NCI-H69 (cell line): ENCODE data around the gene PPP3R1.
A peak's percentile ranks its signal among the peaks of the same experiment; 100 is the strongest.

Experiments used
- DNase-seq: peaks from one replicate; lab custom pipeline; 2025; lab: John Stamatoyannopoulos, UW

PPP3R1 gene

DNA sequence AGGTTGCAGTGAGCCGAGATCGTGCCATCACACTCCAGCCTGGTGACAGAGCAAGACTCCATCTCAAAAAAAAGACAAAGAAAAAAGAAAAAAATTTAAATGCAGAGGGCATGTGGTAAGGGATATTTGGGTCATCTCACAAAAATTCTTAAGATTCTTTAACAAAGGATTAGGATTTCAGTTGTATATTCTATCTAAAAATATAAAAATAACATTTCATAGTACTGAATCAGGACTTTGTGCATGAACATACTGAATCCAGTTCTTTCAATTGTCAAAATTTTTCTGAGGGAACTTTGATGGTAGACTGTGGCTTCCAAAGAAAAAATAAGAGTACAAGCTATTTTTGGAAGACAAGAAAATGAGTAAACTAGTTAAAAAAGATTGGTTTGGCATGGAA, 6.5 kb upstream of the PPP3R1 start:
- DNase-seq: no peak

DNA sequence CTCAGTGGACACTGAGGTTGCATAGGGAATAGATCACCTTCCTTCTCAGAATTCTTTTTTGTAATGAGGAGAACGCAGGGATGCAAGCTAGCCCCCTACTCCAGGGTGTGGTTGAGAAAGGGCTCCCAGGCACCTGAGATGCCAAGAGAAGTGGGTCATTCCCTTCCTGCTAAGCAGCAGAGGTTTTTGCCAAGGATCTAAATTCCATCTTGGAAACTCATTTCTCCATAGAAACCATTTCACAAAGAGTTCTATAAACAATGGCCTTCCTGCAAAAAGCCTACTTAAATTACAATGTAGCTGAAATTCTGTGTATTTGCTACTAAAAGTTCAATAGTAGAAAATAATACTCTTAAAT, 3.7 kb upstream of the PPP3R1 start:
- DNase-seq: no peak

DNA sequence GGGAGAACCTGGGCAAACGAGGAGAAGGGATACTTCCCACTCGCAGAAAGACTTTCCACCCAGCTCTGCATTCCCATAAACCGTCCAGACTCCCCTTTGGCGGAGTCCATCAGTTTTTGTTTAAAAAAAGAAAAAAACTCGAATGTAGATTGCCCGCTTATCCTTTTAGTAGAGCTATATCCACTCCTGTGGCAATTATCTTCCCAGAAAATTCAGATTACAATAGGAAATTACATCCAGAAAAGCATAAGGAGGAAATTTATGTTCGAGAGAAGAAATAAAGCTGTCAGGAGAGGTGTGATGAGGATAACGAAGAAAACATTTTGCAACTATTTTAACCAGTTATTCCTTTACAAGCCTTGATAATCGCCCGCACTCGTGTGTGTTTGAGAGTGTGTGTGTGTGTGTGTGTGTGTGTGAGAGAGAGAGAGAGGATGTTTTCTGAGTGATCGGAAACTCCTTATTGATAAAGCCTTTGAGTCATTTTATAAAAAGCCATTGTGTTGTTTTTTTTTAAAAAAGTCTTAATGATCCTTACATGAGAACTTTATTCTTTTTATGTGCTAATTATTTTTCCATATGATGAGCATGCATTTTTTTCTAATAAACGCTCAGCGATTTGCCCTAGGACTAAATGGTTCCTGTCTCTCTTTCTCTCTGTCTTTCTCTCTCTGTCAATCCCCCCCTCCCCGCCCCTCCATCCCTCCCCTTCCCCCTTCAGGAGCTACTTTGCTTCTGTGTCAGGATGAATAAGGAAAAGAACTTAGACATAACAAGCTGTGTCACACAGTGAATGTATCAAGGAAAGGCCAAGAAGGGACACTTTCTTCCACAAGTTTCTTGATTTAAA, 1.1 kb upstream of the PPP3R1 start:
- DNase-seq: peak; percentile 41

DNA sequence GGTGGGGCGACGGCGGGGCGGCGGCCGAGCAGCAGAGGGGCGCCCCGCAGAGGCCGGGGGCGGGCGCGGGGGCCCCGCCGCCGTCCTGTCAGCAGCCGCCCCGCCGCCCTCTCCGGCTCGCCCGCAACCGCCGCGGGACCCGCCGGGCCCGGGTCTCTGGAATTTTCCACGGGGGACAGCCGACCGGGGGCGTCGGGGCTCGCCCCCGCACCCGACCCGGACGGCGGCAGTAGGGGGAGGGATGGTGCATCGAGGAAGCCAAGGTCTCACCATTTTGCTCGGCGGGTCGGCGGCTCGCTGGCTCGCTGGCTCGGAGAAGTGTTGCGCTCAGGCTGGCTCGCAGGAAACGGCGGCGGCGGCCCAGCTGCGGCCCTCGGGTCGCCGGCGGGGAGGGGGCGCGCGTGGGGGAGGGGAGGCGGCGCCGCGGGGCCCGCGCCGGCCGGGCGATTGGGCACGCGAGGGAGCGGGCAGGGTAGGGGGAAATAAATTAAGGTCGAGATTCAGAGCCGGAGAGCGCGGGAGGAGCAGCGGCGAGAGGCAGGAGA, 405 bp downstream of the PPP3R1 start:
- peak; percentile 66 for DNase-seq

DNA sequence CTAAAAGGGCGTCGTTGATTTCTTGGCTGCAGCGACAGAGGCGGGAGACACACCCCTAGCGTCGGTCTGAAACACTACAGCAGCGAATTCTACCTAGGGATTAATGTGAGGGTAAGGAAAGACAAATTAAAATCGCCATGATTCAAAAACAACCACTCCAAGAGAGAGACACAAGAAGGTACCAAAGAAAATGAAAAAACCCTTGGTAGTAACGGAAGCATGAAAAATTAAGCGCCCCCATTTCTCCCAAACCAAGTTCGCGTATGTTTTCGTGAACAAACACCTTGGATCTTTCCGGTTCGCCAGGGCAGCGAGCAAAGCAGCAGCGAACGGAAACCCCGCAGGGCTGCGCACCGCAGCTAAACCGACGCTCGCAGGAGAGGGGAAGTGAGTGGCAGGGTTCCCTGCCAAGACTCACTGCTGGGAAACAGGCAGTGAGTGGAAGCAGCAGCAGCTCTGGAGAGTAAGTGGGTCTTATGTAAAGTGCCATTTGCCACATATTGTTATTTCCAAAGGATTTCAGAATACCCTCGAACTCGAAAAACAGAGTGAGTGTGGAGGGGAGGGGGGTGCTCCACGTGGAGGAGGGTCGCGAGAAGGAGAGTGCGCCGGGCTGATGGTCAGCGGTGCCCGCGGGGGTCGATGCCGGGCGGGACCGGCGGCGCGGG, 1.0 kb downstream of the PPP3R1 start:
- DNase-seq: peak; percentile 80

DNA sequence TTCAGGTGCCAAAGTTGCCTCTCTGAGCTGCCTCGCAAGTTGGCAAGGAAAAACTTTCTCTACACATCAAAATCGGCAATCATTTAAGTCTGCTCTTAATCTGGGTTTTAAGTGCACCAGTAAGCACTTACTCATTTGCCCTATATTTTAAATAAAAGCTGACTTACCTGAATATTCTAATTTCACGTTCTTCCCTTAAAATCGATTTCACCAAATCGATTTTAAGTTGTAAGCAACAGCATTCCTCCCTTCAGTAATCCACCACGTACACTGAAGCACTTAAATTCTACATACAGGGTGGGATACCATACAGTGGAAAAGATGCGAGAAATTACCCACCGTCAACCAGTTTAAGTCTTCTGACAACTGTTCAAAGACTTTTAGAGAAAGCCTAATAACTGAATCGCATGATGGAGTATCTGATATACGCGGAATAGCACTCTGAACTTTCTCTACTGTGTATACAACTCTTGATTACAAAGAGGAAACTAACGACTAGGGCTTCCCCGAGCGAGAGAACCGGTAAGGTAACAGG, 1.6 kb downstream of the PPP3R1 start:
- no peak for DNase-seq

DNA sequence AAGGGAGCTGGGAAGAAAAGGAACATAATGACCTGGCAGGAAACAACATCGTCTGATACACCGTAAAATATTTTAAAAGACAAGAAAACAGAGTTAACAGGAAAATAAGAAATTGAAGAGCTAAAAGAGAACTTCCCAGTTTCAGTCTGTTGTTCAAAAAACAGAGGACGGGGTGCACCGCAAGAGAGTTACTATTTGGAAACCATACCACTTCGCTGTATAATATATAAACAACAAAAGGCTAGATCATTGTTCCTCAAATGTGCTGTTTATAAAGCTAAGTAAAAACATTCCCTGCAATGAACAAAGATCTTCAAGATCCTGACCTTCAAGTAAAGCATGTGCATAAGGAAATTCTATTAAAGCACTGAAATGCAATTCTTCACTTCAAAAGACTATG, 2.1 kb downstream of the PPP3R1 start:
- no peak for DNase-seq

DNA sequence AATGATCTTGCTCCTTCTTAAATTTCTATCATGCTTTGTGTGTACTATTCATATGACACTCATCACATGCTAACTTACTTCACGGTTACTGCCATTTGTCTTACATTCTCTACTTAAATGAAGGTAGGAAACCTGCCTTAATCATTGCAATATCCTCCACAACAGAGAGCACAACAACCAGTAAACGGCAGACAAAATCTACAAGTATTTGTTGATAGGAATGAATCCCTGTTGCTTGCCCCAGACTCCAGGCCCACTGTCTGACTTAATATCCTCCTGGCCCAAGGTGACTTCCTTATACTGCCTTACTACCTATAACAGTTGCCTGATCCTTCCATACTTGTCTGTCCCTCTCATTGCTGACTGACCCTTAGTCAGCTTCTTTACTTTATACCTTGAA, 3.5 kb downstream of the PPP3R1 start:
- DNase-seq: no peak

DNA sequence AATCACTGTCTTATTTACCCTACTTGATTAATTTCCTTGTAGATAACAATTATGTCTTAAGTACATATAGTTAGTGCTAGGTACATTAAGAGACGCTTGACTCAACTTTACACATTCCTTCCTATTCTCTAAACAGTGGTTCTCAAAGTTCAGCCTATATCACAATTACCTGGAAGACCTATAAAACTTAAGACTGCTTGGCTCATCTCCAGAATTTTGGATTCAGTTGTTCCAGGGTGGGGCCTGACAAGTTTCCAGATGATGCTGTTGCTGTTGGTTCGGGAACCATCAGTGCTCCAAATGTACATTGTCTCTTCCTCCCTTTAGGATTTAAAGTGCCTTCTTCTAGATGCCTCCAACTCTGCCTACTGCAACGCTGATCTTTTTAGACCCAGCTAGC, 4.0 kb downstream of the PPP3R1 start:
- peak; percentile 61 for DNase-seq

DNA sequence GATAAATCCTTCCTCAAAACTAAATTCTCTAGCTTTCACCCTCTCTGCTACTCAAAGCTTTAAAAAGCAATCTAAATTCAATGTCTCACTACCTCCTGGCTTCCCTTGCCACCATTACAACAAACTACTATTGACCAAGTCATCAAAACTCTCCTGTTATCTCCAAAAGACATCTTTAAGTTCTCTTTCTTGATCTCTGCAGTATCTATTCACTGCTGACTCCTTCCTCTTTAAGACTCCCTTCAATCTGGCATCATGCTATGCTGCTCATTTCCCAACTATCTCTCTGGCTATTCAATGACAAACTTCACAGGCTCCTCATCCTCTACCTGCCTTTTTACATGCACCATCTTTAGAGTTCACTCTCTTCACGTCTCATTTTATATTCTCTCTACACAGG, 5.9 kb downstream of the PPP3R1 start:
- no peak for DNase-seq

DNA sequence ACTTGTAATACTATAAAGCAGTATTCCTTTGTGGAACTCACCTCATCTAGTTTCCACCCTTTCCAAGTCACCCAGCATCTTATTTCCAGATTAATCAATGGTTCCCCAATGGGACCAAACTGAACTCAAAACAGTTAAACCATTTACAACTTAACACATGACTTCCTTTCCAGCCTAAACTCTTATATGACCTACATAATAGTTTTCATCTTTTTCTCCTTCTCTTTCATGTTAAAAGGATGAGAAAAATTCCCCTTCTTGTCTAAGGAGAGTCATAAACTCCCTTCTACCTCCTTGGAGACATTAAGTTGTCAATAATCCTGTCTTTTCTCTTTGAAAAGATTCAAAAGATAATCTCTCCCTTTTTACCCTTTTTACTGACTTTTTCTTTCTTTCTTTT, 6.7 kb downstream of the PPP3R1 start:
- no peak for DNase-seq

DNA sequence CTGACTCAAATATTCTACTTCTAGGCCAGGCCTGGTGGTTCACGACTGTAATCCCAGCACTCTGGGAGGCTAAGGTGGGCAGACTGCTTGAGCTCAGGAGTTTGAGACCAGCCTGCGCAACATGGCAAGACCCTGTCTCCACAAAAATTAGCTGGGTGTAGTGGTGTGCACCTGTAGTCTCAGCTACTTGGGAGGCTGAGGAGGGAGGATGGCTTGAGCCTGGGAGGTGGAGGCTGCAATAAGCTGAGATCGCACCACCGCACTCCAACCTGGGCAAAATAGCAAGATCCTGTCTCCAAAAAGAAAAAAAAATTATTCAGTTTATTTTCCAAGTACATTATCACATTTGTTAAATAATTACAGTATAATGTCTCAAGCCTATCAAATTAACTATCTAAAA, 7.3 kb downstream of the PPP3R1 start:
- DNase-seq: no peak

DNA sequence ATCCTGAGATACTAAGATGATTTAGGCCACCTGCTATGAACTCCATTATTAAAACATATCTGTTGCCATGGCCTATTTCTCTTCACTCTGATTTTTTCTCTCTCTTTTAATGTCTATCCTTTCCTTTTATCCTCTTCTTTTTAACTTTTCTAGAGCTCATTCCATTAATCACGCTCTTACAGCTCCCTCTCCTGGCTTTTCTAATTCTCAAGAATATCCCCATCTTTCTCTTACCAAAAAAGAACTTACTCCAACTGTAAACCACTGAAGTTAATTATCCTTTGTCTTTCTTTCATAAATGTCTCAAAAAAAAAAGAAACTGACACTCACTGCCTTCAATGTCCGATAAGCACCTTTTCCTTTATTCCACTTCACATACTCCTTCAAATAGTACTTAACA, 7.9 kb downstream of the PPP3R1 start:
- peak; percentile 4 for DNase-seq

DNA sequence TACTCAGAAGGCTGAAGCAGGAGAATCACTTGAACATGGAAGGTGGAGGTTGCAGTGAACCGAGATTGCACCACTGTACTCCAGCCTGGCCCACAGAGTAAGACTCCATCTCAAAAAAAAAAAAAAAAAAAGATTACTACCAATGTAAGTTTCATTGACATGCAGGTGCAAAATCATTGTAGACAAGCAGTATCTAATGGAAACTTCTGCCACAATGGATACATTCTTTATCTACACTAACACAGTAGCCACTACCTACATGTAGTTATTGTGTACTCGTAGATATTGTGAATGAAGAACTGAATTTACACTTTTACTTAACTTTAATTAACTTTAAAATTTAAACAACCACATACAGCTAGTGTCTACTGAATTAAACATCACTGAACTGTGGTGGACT, 10.6 kb downstream of the PPP3R1 start:
- DNase-seq: no peak

DNA sequence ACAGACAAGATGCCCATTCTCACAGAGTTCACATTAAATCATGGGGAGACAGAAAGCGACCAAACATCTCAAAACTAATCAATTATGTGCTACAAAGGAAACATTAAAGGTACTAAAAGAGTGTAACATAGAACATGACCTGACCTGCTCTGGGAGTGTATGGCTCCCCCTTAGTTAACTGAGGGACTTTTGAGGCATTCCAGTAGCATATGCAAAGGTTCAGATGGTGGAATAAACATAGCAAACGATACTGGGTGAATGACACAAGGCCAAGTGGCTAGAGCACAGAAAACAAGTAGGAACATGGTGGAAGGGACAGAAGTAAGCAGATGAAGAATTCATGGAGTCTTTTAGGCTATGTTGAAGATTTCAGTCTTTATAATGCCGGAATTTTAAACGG, 11.9 kb downstream of the PPP3R1 start:
- DNase-seq: no peak

DNA sequence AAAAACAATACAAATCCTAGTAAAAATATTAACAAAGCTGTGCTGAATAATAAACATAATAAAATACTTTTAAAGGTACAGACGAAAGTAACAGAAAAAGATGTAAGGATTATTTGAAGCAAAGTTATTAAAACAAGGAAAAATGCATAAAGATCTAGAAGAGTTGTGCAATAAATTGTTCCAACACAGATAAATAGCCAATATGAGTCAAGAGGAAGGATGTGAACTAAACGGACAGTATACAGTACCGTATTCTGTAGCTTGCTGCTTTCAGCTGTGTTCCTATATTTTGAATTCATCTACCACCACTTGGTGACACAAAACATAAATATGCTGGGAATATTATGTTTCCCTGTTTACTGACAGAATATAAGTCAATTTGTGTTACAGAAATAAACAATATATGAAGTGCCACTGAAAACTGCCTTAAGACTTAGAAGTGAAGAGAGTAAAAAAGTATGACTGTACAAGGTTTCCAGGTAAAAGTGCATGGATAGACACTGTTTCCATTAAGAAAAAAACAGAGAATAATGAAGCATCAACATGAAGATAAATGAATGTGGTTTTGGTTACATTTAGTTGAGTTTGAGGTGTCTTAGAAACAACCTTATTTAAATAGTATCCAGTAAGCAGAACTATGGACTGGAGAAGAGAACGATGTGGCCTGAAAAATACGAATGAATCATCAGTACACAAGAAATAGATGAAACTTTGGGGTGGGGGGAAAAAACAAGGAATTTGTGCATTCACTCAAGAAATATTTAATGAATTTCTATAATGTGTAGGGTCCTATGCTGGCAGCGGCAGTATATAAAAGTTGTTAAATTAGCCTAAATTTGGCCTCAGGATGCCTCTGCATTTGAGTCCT, 13.1 kb downstream of the PPP3R1 start:
- no peak for DNase-seq

DNA sequence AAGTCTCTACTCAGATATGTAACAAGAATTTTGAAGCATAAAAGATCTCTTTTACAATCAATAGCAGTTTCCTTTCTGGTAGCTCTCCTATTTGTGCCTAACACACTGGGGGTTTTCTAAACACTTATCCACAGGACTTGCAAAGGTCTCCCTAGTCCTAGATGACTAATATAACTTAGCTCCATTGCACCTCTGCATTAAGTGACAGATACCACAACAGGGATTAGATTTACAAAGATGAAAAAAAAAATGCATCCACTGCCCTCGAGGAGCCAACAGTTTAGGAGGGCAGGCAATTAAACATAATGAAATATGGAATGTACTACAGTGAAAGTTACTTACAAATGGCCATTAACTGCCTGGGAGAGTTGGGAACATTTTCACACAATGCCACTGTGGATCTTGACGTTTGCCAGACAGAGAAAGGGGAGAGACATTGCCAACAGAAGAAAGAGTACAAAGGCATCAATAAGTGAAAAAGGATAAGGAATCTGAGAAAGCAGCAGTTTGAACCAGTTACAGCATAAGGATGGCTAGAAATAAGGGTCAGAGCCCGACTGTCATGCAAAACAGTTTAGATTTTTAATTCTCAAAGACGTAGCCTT, 14.3 kb downstream of the PPP3R1 start:
- no peak for DNase-seq

DNA sequence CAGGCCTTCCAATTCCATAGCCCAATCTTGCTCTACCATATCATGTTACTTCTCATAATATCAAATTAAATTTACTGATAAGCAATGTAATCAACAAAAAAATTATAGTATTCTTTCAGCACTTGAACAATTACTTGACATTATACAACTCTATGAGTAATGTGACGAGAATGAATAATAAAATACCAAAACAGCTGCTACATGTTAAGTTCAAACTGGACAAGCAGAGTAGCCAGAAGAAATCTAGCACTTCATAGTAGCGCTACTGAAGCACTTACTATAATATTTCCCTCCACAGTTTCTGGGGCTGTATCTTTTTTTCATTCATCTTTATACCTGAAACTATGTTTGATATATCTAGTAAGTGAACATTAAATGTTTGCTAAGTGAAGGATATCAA, 14.9 kb downstream of the PPP3R1 start:
- DNase-seq: no peak

DNA sequence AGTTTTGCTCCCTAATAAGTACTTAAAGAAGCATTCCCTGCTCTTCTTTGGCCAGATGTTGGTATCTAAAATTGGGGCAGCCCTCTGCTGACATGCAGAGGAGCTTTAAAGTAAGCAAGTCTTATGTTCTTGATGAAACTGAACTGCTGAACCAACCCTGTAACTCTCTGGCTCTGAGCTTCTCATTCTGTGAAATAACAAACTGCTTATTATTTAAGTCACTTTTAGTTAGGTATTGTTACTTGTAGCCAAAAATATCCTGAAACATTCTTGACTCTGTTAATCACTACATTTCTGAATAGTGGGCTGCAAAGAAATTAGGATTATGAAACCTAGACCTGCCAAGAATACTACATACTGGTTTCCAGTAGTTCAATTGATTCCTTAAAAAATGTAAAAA, 15.5 kb downstream of the PPP3R1 start:
- no peak for DNase-seq

DNA sequence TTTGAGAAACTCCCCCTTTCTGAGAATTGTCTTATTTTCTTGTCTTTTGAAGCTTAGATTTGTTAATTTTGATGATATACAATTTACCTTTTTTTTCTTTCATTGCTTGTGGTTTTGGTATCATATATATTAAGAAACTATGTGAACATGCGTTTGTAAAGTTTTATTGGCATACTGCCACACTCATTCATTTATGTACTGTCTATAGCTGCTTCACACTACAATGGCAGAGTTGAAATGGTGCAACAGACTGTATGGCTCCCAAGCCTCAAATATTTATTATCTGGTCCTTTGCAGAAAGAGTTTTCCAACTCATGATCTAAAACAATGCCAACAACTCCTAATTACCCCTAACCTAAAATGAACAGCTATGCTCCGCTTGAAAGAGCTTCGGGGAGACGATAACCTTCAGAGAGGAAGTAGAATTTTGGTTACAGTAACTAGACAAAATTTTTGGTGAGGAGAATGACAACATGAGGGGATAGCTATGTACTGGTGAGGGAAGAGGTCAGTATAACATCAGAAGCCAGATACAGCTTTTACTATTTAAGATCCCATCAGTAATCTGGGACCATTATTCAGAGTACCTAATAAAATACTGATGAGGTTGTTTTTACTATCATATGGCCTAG, 16.1 kb downstream of the PPP3R1 start:
- no peak for DNase-seq

DNA sequence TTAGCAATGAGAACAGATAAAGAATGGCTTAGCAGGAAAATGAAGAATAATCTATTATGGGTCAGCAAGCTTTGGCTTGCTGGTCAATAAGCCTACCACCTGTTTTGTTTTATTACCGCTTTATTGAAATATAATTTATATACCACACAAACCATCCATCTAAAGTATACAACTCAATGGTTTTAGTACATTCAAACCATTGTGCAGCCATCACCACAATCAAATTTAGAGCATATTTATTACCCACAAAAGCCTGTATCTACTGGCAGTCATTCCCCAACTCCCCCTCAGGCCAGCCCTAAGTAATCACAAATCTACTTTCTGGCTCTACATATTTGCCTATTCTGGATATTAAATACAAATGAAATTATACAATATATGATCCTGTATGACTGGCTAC, 17.2 kb downstream of the PPP3R1 start:
- DNase-seq: no peak
